Stimulated activated CD4-positive, alpha-beta T cell treated with anti-CD3 and anti-CD28 coated beads, Interleukin-1b, Interleukin-23, amount 100 ng/mL, for 1 hour (primary cell): Measurements from ENCODE around the gene LRP1B.
"Not testable (repeated sequence)": the region's sequence is repeated elsewhere in the genome, so short reads cannot be mapped to it uniquely, and the experiment has no call there.

ENCODE experiments used
- DNase-seq, 2 donors: peaks; one replicate each; pipeline ENCODE4 v3.0.0-alpha.2; 2020; ENCODE audit warnings: low read depth in 2 of 2

LRP1B gene

DNA sequence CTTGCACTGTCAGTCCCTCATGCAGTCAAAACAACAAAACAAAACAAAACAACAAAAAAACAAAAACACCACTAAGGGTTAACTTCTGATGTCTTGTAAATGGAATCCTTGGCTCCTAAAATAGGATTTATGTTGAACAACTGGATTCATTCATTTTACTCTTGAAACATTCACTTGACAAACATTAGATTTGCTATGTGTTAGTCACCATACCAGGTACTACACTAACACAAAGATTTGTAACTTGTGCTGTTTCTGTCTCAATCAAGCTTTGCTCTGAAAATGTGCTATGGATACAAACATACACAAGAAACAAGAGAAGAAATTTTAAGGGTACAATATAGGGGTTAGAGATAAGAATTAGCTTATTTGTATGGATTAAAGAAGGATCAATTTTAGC, 812.8 kb downstream of the LRP1B start:
- DNase-seq: no peak

DNA sequence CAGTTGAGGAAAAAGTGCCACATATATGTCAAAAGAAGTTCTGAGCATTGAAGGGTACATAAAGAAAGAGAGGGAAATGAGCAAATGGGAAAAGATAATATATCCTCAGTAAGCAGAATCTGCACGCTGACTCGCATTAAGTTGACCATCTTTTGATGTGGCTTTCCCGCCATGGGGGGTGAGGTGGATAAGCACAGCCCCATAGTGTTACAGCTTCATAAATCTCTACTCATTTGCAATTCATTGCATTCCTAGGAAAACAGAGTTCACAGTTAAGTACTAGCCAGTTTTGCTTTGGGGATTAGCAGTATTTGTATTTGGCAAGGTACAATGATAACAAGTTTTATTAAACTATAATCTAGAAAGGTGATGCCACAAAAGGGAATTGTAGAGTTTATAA, 814.2 kb downstream of the LRP1B start:
- no peak for DNase-seq

DNA sequence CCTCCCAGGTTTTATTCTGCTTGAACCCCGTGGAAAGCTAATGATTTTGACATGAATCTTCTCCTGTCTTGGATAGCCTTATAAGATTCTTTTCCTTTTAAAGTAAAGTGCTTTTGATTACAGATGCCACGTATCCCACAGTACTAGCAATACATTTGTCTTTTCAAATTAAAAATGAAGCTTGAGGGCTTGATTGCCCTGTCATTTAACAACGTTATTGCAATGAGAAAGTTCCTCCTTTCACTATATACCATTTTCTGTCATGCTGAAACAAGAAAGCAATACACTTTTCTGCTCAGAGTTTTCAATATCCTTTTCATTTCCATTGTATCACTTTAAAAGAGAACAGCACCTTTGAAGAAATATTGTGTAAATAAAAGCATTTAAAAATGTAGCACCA, 814.7 kb downstream of the LRP1B start:
- no peak for DNase-seq

DNA sequence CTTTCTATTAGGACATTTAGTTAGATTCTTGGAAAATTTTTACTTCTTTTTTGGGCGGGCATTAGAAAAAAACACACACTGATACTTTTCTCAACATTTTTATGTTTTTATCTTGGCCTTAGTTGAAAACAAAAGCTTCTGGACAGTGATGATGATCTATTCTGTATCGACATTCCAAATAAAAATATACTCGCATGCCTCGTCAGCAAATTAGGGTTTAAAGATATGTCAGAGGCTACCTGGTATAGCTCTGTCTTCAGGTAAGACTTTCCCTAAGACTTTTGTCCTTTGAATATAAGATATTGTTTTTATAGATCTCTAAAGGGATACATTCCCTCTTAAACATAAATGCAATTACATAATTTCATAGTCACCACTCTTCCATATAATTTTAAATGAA, 816.8 kb downstream of the LRP1B start:
- no peak for DNase-seq

DNA sequence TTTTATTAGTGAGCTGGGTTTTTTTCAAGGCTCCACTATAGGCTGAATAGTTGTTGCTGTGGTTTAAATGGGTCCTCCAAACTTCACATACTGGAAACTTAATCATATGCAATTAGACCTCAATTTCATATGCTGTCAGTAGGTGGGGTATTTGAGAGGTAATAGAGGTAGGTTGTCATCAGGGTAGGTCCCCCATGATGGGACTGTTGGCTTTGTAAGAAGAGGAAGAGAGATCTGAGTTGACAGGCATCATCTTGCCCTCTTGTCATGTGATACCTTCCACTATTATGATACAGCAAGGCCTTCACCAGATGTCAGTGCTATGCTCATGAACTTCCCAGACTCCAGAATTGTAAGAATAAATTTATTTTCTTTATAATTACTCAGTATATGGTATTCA, 819.4 kb downstream of the LRP1B start:
- no peak for DNase-seq

DNA sequence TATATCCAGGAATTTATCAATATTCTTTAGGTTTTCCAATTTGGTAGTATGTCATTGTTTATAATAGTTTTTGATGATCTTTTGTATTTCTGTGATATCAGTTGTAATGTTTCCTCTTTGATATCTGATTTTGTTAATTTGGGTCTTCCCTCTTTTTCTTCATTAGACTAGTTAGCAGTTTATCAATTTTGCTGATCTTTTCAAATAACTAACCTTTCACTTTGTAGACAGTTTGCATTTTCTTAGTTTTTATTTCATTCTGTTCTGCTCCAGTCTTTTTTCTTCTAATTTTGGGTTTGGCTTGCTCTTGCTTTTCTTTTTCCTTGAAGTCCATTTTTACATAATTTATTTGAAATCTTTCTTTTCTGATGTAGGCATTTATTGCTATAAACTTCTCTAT, 824.4 kb downstream of the LRP1B start:
- DNase-seq: no peak

DNA sequence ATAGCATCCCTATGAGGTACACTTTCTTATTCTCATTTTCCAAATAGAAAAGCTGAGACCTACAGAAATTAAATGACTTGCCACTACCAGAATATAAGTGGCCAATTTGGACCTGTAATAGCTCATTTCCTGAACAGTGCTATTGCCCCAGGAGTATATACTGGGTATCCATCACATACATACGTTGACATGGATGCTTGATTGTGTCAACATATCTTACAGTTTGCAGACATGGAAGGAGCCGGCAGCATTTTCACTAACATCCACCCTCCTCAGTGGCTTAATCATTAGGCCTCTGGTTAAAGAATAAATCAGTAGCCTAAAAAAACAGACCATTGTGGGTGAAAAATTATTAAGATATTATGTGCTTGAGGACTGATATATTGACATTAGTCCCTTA, 829.3 kb downstream of the LRP1B start:
- DNase-seq: no peak

DNA sequence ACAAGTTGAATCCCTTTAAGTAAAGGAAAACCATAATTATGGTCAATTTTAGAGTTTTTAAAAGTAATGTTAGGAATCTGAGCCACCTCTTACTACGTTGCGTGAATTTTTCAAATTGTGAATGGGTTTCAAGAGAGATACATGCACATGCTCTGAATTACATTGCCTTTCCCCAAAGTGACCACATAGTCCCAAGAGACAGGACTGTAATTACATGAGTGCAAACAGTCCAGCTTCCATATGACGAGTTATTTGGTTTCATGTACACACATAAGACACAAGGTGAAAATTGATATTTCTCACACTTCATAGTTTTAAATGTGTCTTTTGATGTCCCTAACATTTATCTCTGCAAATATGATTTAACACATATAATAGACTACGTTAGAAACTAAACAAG, 850.8 kb downstream of the LRP1B start:
- no peak for DNase-seq

DNA sequence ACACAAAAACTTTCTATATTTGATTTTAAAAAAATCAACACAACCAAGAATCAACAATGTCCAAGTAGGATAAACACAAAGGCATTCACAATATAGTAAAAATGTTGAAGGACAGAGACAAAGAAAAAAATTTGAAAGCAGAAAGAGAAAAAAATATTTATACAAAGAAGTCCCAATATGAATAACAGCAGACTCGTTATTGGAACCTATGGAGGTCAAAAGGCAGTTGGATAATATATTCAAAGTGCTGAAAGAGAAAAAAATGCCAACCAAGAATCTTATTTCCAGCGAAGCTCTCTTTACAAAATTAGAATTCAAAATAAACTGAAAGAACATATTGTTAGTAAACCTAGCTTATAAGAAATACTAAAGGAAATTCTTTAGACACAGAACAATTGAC, 859.5 kb downstream of the LRP1B start:
- DNase-seq: no peak

DNA sequence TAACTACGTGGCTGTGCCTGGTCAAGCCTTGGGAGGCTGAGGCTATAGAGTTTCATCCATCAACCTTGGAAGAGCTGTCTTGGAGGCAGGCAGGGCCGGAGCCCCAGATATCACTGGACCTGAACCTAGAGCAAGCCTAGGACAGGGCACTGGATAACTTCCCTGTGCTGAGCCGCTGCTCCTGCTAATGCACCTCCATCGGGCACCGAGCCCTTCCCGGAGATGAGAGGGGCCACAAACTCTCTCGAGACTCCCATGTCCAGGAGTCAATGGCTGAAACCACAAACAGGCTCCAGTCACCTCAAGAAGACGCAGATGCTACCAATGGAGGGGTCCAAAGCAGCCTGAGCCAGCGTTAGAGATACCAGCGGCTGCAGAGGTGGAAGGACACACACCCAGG, 866.0 kb downstream of the LRP1B start:
- no peak for DNase-seq

DNA sequence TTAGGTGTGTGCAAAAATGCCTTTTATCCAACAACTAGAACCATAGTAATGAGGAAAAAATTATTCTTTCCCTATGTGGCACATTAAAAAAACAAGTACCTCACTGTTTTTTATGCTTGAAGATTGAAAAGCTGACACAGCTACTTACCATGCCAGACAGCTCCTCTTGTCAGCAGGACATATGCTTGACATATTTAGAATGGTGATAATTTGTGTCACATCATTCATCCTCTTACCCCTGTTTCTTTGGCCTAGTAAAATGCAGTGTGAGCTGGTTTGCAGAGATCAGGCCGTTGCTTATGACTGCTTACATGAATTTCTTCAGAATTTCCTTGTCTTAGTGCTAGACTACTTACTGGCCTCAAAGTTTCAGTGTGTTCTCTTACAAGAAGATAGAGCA, 869.9 kb downstream of the LRP1B start:
- no peak for DNase-seq

DNA sequence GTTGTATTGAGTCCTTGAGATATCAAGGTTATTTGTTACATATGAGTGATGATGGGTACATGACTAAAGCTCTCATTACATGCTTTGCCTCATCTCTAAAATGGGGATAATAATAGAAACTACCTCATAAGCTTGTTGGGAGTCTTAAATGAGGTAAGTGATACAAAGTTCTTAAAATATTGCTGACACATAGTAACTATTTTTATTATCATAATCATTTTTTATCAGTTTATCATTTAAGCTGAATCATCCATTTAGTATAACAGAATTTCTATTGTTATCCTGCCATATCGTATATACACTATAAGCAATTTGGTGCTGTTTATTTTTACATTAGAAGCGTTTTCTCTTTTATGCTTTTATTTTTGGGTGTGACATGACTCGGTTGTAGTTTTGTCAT, 871.1 kb downstream of the LRP1B start:
- DNase-seq: no peak

DNA sequence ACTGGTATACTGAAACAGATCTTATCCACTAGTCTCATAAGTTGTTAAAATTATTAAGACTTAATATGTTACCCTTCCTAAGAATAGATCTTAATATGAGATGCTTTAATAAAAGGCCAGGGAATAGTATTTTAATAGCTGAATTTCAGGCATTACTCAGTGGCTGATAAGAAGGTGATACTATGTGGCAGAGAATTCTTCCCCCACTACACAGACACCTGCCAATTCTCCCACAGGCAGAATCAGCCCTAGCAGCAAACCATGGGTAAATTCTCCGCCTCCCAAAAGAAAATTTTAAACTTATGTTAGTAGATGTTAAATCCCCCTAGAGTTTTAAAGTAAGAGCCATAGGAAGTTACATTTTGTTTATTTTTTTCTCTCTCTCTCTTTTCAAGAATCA, 888.8 kb downstream of the LRP1B start:
- no peak for DNase-seq

DNA sequence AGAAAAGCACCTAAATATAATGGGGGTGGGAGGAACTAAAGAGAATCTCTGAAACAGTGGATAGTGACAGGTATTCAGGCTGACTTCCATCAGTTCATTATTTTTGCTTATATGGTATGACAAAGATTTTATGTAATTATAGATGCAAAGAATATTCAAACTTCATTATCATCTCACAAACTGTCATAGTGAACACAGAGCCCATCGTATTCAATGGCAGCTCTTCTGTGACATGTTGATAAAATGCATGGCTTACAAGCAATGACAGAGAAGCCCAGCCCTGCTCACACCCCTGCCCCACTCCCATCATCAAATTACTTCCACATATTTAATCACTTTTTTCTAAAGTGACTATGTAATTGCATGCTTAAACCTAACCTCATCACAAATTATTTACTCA, 904.3 kb downstream of the LRP1B start:
- no peak for DNase-seq

DNA sequence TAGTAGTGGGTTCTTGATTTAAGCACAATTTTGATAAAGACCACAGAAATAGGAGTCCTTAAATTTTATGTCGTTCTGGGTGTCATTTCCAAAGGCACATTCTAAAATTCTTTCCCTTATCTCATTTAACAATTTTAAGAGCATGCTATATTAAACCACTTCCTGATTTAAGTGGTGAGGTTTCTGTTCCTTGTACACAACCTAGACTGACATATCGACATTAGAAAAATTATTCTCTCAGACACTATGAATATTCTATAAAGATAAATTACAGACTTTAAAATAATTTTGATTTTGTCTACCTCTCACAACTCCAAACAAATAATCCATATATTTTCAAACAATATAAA, 923.8 kb downstream of the LRP1B start:
- no peak for DNase-seq

DNA sequence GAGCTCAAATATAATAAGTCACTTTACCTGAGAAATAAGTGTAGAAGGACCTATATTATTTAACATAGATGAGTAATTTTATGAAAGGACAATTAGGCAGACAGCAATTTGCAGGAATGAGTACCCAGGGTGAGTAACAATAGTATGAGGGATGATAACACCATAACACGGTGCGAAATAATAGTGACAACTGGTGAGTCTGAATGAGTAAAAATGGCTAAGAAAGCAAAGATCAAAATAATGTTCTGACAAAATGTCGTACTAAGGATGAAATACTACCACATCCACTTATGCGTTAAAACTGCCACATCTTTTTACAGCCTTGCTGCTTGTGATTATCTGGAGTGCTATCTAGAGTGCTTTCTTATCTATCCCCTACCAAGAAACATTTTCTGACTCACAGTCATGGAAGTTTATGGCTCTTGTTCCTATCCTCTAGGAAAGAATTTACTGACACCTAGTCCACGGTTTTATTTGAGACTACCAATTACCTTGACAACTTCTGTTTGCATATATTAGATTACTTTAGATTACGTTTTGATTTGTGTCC, 929.7 kb downstream of the LRP1B start:
- DNase-seq: no peak

DNA sequence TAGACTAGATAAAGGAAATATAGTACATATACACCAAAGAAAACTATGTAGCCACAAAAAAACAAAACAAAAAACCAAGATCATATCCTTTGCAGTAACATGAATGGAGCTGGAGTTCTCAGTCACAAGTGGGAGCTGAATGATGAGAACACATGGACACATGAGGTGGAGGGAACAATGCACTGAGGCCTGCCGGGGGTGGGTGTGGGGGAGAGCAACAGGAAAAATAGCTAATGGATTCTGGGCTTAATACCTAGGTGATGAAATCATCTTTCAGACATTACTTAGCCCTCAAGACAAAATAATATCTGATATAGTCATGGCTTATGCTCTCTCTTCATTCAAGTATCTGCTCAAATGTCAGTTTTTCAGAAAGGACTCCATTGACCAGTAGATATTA, 930.6 kb downstream of the LRP1B start:
- no peak for DNase-seq

DNA sequence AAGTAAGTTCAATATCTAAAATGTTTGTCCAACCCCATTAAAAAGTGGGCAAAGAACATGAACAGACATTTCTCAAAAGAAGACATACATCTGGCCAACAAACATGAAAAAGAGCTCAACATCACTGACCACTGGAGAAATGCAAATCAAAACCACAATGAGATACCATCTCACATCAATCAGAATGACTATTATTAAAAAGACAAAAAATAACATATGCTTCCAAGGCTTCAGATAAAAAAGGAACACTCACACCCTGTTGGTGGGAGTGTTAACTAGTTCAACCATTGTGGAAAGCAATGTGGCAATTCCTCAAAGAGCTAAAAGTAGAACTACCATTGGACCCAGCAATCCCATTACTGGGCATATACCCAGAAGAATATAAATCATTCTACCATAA, 931.1 kb downstream of the LRP1B start:
- no peak for DNase-seq

DNA sequence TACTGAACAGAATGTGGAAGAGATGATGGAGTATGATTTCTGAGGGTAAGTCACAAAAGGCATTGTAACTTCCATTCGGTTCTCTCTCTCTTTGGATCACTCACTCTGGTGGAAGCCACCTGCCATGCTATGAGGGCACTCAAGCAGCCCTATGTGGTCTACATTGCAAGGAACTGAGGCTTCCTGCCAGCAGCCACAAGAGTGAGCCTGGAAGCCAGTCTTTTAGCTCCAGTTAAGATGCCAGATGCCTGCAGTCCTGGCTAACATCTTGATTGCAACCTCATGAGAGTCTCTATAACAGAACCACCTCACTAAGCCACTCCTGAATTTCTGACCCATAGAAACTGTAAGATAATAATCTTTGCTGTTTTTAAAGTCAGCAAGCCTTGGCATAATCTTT, 935.7 kb downstream of the LRP1B start:
- no peak for DNase-seq

DNA sequence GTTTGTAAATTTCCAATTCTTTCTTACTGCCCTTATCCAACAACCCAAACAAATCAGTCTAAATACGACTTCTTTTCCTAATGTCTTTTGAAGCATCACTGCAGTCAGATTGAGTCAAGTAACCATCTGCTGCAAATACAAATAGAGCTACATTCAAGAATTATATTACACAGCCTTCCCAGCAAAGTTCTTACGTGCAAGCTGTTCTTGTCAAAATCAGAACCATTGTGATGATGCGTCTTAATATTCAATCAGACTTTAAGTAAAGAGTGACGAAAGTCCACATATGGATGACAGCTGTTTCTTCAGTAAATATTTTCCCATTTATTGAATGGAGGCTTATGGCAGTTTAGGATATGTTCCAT, 943.8 kb downstream of the LRP1B start:
- DNase-seq: no peak

DNA sequence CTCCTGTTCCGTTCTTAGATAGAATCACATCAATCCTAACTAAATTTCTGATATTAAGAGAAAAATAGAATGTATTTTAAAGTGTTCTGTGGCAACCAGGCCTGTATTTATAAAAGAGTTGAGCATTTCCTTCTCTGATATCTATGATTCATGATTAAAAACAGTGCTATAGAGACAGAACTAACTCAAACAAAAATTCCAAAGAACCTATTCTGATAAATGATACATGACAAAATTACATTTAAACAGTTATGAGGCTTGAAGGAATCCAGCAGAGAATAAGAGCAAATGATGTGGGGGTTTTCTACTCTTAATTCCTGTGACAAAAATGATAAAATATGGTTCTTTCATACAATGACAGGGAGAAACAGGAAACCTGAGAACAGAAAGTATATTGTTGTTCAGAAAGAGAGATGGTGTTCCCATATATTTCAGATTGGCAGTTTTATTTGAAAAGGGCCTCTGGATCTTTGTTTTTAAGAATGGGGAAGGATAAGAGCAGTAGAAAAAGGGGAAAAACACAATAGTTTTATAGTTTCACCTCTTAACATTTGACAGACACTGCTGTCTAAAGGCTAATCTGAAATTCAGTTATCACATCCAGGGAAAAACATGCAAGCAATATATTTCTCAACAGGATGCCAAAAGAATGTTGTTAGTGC, 944.3 kb downstream of the LRP1B start:
- DNase-seq: no peak

DNA sequence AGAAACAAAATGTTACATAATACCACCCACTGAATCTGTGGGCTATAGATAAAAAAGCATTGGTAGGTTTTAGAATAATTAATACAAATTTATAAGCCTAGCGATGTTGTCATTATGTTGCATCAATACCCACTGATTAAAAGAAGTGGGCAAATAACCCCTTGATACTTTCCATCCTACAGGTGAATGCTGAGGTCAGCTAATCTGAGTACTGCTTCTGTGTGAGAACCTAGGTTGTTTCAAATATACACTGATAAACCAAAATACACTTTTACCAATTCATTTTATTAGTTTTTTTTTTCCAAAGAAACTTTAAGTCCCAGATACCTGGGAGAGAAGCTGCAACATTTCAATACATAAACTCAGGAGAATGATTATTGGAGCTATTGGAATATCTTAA, 948.6 kb downstream of the LRP1B start:
- DNase-seq: no peak

DNA sequence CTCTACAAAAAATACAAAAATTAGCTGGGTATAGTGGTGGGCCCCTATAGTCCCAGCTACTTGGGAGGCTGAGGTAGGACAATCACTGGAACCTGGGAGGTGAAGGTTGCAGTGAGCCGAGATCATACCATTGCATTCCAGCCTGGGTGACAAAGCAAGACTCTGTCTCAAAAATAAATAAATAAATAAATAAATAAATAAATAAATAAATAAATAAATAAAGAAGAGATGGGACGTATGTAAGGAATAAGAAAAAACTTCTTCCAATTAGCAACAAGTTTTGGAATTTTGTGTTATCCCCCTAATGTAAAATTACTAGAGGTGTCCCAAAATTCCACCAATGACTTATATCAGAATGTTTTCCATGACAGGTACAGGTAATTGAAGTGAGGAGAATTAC, 961.7 kb downstream of the LRP1B start:
- DNase-seq: not testable (repeated sequence)

DNA sequence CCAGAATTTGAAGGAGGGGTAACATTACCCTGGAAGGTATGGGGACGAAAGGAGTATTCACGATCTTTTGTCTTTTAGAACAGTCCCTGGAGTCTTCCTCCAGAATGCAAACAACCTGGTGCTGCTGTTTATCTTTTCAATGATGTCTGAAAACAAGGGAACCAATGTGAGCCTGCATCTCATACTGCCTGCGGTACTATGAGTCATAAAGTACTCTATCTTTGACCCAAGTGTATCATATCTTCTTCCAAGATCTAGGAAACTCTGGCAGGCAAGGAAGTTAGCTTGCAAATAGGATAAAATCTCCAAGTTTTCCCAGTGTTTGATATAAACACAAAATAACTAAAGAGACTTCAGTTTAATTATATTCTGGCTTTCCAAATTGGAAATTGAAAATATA, 968.5 kb downstream of the LRP1B start:
- DNase-seq: no peak
